ENCODE measurements around the gene UBE2E2. TPM values are rescaled to one million over a fixed set of nuclear protein-coding genes. Genes with fewer than 3 reads are reported as not detected.

The UBE2E2 gene
- total and polyA plus RNA-seq, 4 donors = 21.5 to 87.5 (median 29.0) TPM

DNA sequence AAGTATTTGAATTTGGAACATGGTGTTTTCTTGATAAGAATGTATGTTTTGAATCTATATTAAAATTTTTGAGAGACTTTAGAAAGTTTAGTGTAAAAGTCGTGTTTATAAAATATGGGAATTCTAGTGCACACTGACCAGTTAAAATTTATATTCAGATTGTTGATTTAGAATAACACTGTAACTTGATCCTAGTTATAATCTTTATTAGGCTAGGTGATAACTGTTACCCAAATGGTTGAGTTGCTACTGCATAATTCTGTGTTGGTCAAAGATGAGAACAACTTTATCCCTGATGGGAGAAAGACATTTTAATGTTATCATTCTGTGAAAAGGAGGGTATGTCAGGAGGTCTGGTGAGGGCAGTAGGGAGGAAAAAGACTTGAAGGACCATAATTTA lies 249.3 kb downstream of the UBE2E2 start:
- 93 to 95% methylated on average over 1 of the region's 1 CpG for WGBS, 2 donors

DNA sequence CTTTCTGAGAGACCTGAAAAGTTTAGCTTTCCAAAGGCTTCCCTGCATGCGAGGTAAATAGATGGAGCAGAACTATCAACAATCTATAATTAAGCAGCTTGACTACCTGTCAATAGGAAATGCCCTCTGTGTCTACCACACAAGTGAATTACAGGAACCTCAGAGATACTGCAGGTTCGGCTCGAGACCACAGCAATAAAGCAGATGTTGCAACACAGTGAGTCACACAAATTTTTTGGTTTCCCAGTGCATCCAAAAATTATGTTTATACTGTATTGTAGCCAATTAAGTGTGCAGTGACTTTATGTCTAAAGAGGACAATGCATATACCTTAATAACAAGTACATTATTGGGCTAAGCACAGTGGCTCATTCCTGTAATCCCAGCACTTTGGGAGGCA lies 252.0 kb downstream of the UBE2E2 start:
- Histone ChIP-seq H3K9me3 (ENCODE audit: control insufficient read depth in 4 of 4, insufficient read depth in 3 of 4, low read length in 3 of 4) (peaks cover 0 to 8% (median 0%) of the 10 kb centered on the region in 4 donors), H3K4me3 (no peak overlapping the region), H3K36me3 (ENCODE audit: control insufficient read depth in 4 of 4, insufficient read depth in 4 of 4, low read length in 4 of 4) (no peaks in the 10 kb centered on the region), H3K27me3 (ENCODE audit: control insufficient read depth in 3 of 3, insufficient read depth in 3 of 3, low read length in 2 of 3) (no peaks in the 10 kb centered on the region), H3K9ac (ENCODE audit: insufficient read depth in 1 of 2, low read length in 2 of 2) (no peak overlapping the region), H3K27ac (ENCODE audit: low read depth in 1 of 2, low read length in 1 of 2) (no peak overlapping the region), H3K4me1 (ENCODE audit: control insufficient read depth in 5 of 5, insufficient read depth in 5 of 5, low read length in 5 of 5) (peaks cover 0 to 14% (median 0%) of the 10 kb centered on the region in 5 donors)
- WGBS, 2 donors = 42 to 49% methylated on average over 3 of the region's 3 CpGs
- TF ChIP-seq, protein P1, sequence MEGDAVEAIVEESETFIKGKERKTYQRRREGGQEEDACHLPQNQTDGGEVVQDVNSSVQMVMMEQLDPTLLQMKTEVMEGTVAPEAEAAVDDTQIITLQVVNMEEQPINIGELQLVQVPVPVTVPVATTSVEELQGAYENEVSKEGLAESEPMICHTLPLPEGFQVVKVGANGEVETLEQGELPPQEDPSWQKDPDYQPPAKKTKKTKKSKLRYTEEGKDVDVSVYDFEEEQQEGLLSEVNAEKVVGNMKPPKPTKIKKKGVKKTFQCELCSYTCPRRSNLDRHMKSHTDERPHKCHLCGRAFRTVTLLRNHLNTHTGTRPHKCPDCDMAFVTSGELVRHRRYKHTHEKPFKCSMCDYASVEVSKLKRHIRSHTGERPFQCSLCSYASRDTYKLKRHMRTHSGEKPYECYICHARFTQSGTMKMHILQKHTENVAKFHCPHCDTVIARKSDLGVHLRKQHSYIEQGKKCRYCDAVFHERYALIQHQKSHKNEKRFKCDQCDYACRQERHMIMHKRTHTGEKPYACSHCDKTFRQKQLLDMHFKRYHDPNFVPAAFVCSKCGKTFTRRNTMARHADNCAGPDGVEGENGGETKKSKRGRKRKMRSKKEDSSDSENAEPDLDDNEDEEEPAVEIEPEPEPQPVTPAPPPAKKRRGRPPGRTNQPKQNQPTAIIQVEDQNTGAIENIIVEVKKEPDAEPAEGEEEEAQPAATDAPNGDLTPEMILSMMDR (IDR thresholded peaks at IDR 0.05; ENCODE audit: control extremely low read depth, extremely low read depth) = no peak
- DNase-seq (peak in 1 of 3 donors; percentile 60), ATAC-seq (ENCODE audit: insufficient read depth, low FRiP score) (no peak)

More for the DNA sequence above, 249.3 kb downstream of the UBE2E2 start:
- Histone ChIP-seq H3K27ac (ENCODE audit: low read depth in 1 of 2, low read length in 1 of 2) (no peak overlapping the region), H3K27me3 (ENCODE audit: control insufficient read depth in 3 of 3, insufficient read depth in 3 of 3, low read length in 2 of 3) (no peaks in the 10 kb centered on the region), H3K36me3 (ENCODE audit: control insufficient read depth in 4 of 4, insufficient read depth in 4 of 4, low read length in 4 of 4) (no peaks in the 10 kb centered on the region), H3K9me3 (ENCODE audit: control insufficient read depth in 4 of 4, insufficient read depth in 3 of 4, low read length in 3 of 4) (peaks cover 0 to 8% (median 0%) of the 10 kb centered on the region in 4 donors), H3K9ac (ENCODE audit: insufficient read depth in 1 of 2, low read length in 2 of 2) (no peak overlapping the region), H3K4me3 (no peak overlapping the region), H3K4me1 (ENCODE audit: control insufficient read depth in 5 of 5, insufficient read depth in 5 of 5, low read length in 5 of 5) (peaks cover 0 to 13% (median 0%) of the 10 kb centered on the region in 5 donors)
- TF ChIP-seq, protein P1 (IDR thresholded peaks at IDR 0.05; ENCODE audit: control extremely low read depth, extremely low read depth) = no peak
- DNase-seq (no peak), ATAC-seq (ENCODE audit: insufficient read depth, low FRiP score) (no peak)

DNA sequence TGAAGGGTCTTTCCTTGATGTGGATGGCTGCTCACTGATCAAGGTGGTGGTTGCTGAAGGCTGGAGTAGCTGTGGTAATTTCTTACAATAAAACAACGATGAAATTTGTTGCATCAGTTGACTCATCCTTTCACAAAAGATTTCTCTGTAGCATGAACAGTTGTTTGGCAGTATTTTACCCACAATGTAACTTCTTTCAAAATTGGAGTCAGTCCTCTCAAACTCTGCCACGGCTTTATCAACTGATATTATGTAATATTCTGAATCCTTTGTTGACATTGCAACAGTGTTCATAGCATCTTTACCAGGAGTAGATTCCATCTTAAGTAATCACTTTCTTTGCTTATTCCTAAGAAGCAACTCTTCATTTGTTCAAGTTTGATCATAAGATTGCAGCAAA lies 252.6 kb downstream of the UBE2E2 start:
- ATAC-seq (ENCODE audit: insufficient read depth, low FRiP score) (peak; percentile 37), DNase-seq (no peak)
- Histone ChIP-seq H3K36me3 (ENCODE audit: control insufficient read depth in 4 of 4, insufficient read depth in 4 of 4, low read length in 4 of 4) (no peaks in the 10 kb centered on the region), H3K9me3 (ENCODE audit: control insufficient read depth in 4 of 4, insufficient read depth in 3 of 4, low read length in 3 of 4) (peaks cover 0 to 8% (median 0%) of the 10 kb centered on the region in 4 donors), H3K27me3 (ENCODE audit: control insufficient read depth in 3 of 3, insufficient read depth in 3 of 3, low read length in 2 of 3) (no peaks in the 10 kb centered on the region), H3K4me1 (ENCODE audit: control insufficient read depth in 5 of 5, insufficient read depth in 5 of 5, low read length in 5 of 5) (peaks cover 0 to 16% (median 0%) of the 10 kb centered on the region in 5 donors), H3K9ac (ENCODE audit: insufficient read depth in 1 of 2, low read length in 2 of 2) (no peak overlapping the region), H3K27ac (ENCODE audit: low read depth in 1 of 2, low read length in 1 of 2) (no peak overlapping the region), H3K4me3 (no peak overlapping the region)
- TF ChIP-seq, protein P1 (IDR thresholded peaks at IDR 0.05; ENCODE audit: control extremely low read depth, extremely low read depth) = no peak
- 30 to 56% methylated on average over 2 of the region's 2 CpGs for WGBS, 2 donors

DNA sequence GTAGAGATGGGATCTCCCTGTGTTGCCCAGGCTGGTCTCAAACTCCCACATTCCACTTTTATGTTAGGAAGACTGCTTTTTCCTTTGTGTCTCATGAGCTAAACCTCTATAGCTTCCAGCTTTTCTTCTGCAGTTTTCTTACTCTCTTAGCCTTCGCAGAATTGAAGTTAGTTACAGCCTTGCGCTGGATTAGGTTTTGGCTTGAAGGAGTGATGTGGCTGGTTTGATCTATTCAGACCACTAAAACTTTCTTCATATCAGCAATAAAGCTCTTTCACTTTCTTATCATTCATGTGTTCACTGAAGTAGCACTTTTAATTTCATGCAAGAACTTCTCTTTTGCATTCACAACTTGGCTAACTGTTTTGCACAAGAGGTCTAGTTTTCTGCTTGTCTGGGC lies 254.6 kb downstream of the UBE2E2 start:
- Histone ChIP-seq H3K27me3 (ENCODE audit: control insufficient read depth in 3 of 3, insufficient read depth in 3 of 3, low read length in 2 of 3) (no peaks in the 10 kb centered on the region), H3K27ac (ENCODE audit: low read depth in 1 of 2, low read length in 1 of 2) (no peak overlapping the region), H3K36me3 (ENCODE audit: control insufficient read depth in 4 of 4, insufficient read depth in 4 of 4, low read length in 4 of 4) (no peaks in the 10 kb centered on the region), H3K4me3 (no peak overlapping the region), H3K9me3 (ENCODE audit: control insufficient read depth in 4 of 4, insufficient read depth in 3 of 4, low read length in 3 of 4) (peaks cover 0 to 8% (median 0%) of the 10 kb centered on the region in 4 donors), H3K9ac (ENCODE audit: insufficient read depth in 1 of 2, low read length in 2 of 2) (no peak overlapping the region), H3K4me1 (ENCODE audit: control insufficient read depth in 5 of 5, insufficient read depth in 5 of 5, low read length in 5 of 5) (peaks cover 0 to 11% (median 0%) of the 10 kb centered on the region in 5 donors)
- ATAC-seq (ENCODE audit: insufficient read depth, low FRiP score) = no peak
- WGBS, 2 donors = 94 to 98% methylated on average over 2 of the region's 2 CpGs
- DNase-seq = no peak
- TF ChIP-seq, protein P1 (IDR thresholded peaks at IDR 0.05; ENCODE audit: control extremely low read depth, extremely low read depth) = no peak

Data from lung (tissue), 12 donors.